GM19035 (cell line): Measurements from ENCODE around the gene CPZ.

Experiments
- ATAC-seq: cut with Tn5 transposase; IDR thresholded peaks from one replicate; pipeline ENCODE4 v1.9.1; 2021; ENCODE audit not compliant: unreplicated experiment

CPZ gene

GRCh38 chr4:8579526-8580320, 12.8 kb upstream of the CPZ start:
- no peak for ATAC-seq

- no peak for ATAC-seq
These were observed 12.1 kb upstream of the CPZ start, which contains the start of gene GPR78 for GRCh38 chr4:8580321-8581093. Gene GPR78 (plus strand): TSS chr4:8580392. CDS start chr4:8580983, 591 bp downstream.

DNA sequence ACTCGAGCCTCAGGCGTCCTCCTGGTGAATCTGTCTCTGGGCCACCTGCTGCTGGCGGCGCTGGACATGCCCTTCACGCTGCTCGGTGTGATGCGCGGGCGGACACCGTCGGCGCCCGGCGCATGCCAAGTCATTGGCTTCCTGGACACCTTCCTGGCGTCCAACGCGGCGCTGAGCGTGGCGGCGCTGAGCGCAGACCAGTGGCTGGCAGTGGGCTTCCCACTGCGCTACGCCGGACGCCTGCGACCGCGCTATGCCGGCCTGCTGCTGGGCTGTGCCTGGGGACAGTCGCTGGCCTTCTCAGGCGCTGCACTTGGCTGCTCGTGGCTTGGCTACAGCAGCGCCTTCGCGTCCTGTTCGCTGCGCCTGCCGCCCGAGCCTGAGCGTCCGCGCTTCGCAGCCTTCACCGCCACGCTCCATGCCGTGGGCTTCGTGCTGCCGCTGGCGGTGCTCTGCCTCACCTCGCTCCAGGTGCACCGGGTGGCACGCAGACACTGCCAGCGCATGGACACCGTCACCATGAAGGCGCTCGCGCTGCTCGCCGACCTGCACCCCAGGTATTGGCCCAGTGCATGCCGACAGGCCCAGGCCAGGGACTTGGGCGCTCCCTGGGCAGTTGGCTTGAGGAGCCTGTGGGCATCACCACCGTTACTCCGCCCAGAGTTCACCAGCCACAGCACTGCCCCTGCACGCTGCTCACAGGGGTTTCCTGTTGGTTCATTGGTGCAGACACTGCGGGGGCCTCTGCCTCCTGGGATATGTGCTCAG, 11.3 kb upstream of the CPZ start:
- no peak for ATAC-seq

DNA sequence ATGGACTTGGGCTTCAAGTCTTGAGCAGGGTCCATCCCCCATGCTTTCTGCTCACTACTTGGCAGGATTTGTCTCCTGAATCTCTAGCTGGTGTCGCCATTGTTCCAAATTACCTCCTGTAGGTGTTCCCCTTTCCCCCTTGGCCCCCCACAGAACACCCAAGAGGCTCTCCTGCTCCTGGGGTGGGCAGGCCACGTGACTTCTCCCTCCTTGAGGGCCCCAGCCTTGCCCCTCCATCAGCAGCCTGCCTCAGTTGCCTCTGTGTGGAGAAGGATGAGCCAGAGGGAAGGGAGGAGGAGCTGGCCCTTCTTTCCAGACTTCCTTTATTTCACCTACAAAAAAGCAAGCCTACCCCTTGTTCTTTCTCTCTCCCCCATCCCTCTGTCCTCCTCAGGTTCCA, 10.5 kb upstream of the CPZ start:
- no peak for ATAC-seq

GRCh38 chr4:8582436-8582835, 10.1 kb upstream of the CPZ start:
- ATAC-seq: no peak

- ATAC-seq: no peak
These were observed 9.5 kb upstream of the CPZ start for GRCh38 chr4:8582941-8583654.

GRCh38 chr4:8583655-8584025, 8.9 kb upstream of the CPZ start:
- ATAC-seq: no peak

DNA sequence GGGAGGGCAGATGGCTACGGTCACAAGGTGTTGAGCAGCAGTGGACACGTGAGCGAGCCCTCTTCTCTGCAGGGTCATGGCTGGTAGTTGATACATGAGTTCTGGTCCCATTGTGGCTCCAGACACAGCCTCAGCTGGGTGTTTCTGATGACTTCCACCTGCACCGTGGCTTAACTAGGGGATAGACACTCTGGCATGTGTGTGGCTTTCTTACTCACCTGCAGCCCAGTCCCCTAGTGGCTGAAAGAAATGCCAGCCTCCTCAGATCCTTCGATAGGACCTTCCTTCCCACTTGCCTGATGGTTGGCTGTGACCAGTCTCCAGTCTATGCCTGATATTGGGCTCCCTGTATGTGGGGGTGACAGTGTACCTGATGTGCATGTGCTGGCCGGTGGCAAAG, 7.4 kb upstream of the CPZ start:
- ATAC-seq: no peak

- ATAC-seq: no peak
These were observed 6.8 kb upstream of the CPZ start for GRCh38 chr4:8585721-8586212.

- no peak for ATAC-seq
These were observed 6.3 kb upstream of the CPZ start for GRCh38 chr4:8586246-8586645.

DNA sequence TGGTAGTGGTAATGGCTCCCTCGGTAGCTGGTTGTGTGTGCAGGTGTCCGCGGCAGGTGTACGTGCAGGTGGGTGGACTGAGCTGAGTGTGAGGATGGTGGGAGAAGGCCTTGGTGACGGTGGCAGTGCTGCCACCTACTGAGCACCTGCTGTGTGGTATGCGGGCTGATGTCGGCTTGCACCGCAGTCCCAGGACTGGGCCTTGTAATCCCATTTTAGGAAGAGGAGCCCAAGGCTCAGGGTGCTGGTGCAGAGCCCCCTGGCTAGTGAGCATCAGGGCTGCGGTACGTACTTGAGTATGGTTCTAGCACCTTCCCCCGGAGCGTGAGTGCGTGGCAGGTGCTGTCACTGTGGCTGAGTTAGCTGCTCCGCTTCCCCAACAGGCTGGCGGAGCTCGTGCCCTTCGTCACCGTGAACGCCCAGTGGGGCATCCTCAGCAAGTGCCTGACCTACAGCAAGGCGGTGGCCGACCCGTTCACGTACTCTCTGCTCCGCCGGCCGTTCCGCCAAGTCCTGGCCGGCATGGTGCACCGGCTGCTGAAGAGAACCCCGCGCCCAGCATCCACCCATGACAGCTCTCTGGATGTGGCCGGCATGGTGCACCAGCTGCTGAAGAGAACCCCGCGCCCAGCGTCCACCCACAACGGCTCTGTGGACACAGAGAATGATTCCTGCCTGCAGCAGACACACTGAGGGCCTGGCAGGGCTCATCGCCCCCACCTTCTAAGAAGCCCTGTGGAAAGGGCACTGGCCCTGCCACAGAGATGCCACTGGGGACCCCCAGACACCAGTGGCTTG, 5.7 kb upstream of the CPZ start:
- no peak for ATAC-seq

DNA sequence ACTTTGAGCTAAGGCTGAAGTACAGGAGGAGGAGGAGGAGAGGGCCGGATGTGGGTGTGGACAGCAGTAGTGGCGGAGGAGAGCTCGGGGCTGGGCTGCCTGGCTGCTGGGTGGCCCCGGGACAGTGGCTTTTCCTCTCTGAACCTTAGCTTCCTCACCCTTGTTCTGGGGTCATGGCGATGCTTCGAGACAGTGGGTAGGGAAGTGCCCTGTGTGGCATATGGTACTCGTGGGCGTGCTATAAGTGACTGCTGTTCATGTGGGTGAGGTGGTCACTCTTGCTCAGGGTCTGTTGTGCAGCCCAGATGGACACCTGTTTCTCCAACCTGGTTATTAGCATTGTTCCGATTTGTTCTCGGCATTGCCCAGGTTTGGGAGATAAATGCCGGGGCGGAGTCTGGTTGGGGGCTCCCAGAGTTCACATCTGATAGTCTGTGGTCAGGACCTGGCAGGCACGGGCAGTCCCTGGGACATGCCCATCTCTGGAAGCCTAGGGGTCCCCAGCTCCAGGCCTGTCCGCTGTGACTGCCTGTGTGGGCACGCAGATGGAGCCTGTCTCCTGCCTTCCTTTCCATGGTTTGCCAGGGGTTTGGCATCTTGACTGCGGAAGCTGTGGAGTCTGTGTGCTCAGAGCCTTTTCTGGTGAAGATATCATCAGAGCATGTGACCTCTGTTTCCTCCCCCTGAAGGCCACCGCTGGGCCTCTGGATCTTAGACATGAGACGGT, 4.9 kb upstream of the CPZ start:
- no peak for ATAC-seq

GRCh38 chr4:8588196-8588470, 4.4 kb upstream of the CPZ start:
- no peak for ATAC-seq

- ATAC-seq: no peak
These were observed 3.2 kb upstream of the CPZ start for GRCh38 chr4:8589336-8589735.

GRCh38 chr4:8589823-8590545, 2.6 kb upstream of the CPZ start:
- ATAC-seq: no peak

DNA sequence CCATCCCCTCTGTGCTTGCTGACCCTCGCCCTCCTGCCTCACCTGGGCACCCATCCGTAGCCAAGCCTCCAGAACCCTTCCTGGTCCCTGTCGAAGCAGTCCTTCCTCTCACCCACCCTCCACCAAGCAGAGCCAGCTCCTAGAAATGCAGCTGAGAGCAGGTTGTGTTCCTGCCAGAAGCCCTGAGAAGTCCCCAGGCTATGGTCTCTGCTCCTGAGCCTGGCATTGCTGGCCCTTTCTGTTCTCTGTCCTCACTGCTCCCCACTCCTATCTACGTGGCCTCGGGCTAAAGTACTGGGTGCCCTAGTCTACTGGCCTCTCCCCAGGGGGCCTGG, 2.1 kb upstream of the CPZ start:
- ATAC-seq: no peak

GRCh38 chr4:8591114-8591513, 1.5 kb upstream of the CPZ start:
- no peak for ATAC-seq

GRCh38 chr4:8591626-8592365, 769 bp upstream of the CPZ start:
- no peak for ATAC-seq
